BE2C (cell line): ENCODE data around the gene SPEM1.

Experiments used
- DNase-seq: peaks from one replicate; pipeline ENCODE4 v3.0.0-alpha.2; 2020
- H3K27me3 ChIP-seq: fragments of 250-450 bp; sonication (Bioruptor Pico); 2 replicates; pipeline ENCODE4 v1.5.1; 2020; ENCODE audit warnings: mild to moderate bottlenecking
- H3K36me3 ChIP-seq: fragments of 250-450 bp; sonication (Bioruptor Pico); 2 replicates; pipeline ENCODE4 v1.5.1; 2020; ENCODE audit warnings: mild to moderate bottlenecking
- H3K4me1 ChIP-seq: fragments of 250-450 bp; sonication (Bioruptor Pico); 2 replicates; pipeline ENCODE4 v1.5.1; 2020
- H3K4me3 ChIP-seq: 2 replicates; pipeline ENCODE4 v1.5.1; 2011; ENCODE audit warnings: low read depth, low read length
- H3K9me3 ChIP-seq: fragments of 250-450 bp; sonication (Bioruptor Pico); 2 replicates; pipeline ENCODE4 v1.5.1; 2020
- CTCF ChIP-seq: IDR thresholded peaks from 2 replicates; pipeline ENCODE4 v1.5.1; 2012; ENCODE audit warnings: mild to moderate bottlenecking, low read depth, low read length

The SPEM1 gene

GRCh38 chr17:7388856-7389255, 31.3 kb upstream of the SPEM1 start:
- no peaks in the 10 kb centered on the region for H3K27me3 ChIP-seq
- no peaks in the 10 kb centered on the region for H3K36me3 ChIP-seq
- no peaks in the 10 kb centered on the region for H3K4me1 ChIP-seq
- no peak for DNase-seq
- no peak overlapping the region for H3K4me3 ChIP-seq
- TF ChIP-seq CTCF, result no peak
- no peaks in the 10 kb centered on the region for H3K9me3 ChIP-seq

GRCh38 chr17:7389924-7390910, 29.9 kb upstream of the SPEM1 start:
- H3K9me3 ChIP-seq, result no peaks in the 10 kb centered on the region
- no peak overlapping the region for H3K4me3 ChIP-seq
- no peak for DNase-seq
- no peaks in the 10 kb centered on the region for H3K4me1 ChIP-seq
- no peak for TF ChIP-seq CTCF
- no peaks in the 10 kb centered on the region for H3K36me3 ChIP-seq
- H3K27me3 ChIP-seq, result no peaks in the 10 kb centered on the region

- H3K4me3 ChIP-seq, result no peak overlapping the region
- no peaks in the 10 kb centered on the region for H3K9me3 ChIP-seq
- H3K27me3 ChIP-seq, result no peaks in the 10 kb centered on the region
- no peak for TF ChIP-seq CTCF
- H3K4me1 ChIP-seq, result no peaks in the 10 kb centered on the region
- no peaks in the 10 kb centered on the region for H3K36me3 ChIP-seq
- DNase-seq, result no peak
Measured at GRCh38 chr17:7391307-7391706, 28.8 kb upstream of the SPEM1 start.

GRCh38 chr17:7392696-7393612, 27.2 kb upstream of the SPEM1 start:
- Histone ChIP-seq H3K4me3 (no peak overlapping the region), H3K36me3 (no peaks in the 10 kb centered on the region), H3K27me3 (no peaks in the 10 kb centered on the region), H3K9me3 (no peaks in the 10 kb centered on the region), H3K4me1 (no peaks in the 10 kb centered on the region)
- no peak for DNase-seq
- no peak for TF ChIP-seq CTCF

GRCh38 chr17:7393613-7394451, 26.3 kb upstream of the SPEM1 start:
- Histone ChIP-seq H3K4me3 (peak overlapping the region; percentile 63), H3K27me3 (no peaks in the 10 kb centered on the region), H3K4me1 (no peaks in the 10 kb centered on the region), H3K36me3 (no peaks in the 10 kb centered on the region), H3K9me3 (no peaks in the 10 kb centered on the region)
- no peak for TF ChIP-seq CTCF
- DNase-seq, result no peak
